GM19467 (cell line): ENCODE data around the gene C5orf22.
A peak's percentile ranks its signal among the peaks of the same experiment; 100 is the strongest.
"Not testable (repeated sequence)": the region's sequence is repeated elsewhere in the genome, so short reads cannot be mapped to it uniquely, and the experiment has no call there.

Source experiments
- ATAC-seq: cut with Tn5 transposase; IDR thresholded peaks from one replicate; pipeline ENCODE4 v1.9.1; 2021; ENCODE audit warnings: mild to moderate bottlenecking, moderate library complexity; ENCODE audit not compliant: unreplicated experiment

The C5orf22 gene

DNA sequence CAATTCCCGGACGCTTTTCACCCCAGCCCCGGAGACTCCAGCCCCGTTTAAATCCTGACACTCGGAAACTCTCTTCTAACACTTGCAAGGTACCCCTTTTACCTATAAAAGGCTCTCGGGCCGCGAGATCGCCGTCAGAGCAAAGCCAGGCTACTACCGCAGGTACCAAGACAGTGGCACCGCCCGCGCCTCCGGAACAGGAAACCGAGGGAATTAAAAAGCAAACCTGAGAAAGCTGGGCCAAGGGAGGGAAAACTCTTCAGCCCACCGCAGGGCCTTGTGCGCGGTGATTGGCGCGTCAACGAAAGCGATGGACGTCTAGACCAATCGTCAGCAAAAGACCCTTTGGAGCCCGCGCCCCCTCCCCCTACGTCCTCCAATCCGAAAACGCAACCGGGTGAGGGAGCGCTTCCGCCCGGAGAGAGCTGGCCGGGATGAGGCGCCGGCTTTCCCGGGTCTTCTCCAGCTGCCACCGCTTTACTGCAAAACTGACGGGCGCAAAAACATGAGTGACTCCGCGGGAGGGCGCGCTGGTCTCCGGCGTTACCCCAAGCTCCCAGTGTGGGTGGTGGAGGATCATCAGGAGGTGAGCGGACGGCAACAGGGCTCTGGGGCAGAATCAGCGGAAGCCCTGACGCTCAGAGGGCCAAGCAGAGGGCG lies at the start of gene C5orf22, which contains the start of gene DROSHA:
Gene C5orf22, plus strand, starts transcription at position 414 of the 660 bp plus-strand sequence. Its CDS starts 92 bp downstream, at position 506.
Gene DROSHA, minus strand, starts transcription at position 206 of the 660 bp plus-strand sequence. CDS start 3,034 bp downstream, outside the sequence.
- peak; percentile 94 for ATAC-seq

GRCh38 chr5:31485376-31486207 lies 46.5 kb upstream of the C5orf22 start:
- ATAC-seq = no peak

DNA sequence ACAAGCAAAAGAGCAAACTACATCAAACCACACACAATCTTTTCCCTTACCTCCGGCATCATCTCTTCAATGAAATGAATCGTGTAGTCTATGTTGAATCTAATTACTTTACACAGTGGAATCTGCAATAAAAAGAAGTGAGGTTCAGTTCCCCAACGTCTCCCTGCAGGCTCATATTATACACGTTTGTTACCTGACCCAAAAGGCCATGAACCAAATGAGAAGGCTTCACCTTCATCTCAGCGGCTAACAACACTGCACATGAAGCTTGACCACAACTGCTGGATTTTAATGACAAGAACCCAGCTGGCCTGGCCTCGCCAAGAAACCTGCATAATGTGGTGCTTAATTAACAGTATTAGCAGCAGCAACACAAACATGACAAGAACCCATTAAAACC lies 45.7 kb upstream of the C5orf22 start:
- ATAC-seq = no peak

DNA sequence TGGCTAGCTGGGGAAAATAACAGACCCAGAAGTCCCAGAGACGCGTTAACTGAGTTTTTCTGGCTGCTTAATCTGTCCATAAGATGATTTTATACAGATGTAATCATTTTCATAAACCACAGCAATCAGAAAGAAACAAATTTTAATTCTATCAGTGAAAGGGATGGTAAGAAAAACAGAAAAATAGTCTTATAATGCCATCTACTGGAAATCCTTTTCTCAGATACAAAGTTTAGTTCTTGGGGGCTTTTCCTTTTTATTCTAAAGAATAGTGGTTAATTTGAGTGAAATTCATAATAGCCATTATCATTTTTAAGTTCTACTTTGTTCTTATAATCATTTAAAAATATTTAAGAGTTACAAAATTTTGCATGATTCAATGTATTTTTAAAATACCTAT lies 44.6 kb upstream of the C5orf22 start:
- no peak for ATAC-seq

DNA sequence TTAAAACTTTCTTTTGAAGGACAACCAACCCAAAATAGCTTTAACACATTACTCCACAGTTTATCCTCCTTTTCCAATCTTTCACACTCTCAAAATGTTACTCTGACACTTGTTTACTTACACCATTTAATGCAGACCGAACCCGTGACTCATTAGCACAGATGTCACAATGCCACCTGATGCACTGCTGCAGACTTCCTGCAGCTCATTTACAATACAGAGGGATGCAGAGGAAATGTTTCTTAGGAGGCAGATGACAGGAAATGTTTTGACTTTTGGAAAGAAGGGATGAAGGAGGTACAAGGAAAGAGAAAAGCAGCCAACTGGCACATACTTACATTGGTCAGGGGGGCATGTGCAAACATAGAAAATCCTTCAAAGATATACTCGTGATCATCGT lies 39.2 kb upstream of the C5orf22 start:
- ATAC-seq = no peak

DNA sequence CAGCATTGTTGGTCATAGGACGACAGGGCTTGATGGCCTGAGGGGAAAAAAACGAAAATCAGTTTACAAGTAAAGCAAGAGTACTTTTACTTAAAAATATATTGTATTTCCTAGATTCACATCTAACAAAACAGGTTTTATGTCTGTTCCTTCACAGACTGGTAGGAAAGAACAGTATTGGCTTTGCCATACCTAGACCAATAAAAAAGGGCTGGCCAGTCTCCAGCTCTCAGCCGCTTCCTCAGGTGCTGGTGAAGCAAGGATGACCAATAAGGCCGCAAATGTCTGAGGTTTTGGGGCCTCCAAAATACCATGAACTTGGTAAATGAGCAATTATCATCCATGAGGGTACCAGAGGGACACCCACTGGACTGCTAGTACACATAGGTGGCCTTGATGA lies 36.8 kb upstream of the C5orf22 start:
- no peak for ATAC-seq

GRCh38 chr5:31496301-31496700 lies 35.8 kb upstream of the C5orf22 start:
- ATAC-seq = no peak

- ATAC-seq = no peak
Measured at GRCh38 chr5:31496891-31497290, 35.2 kb upstream of the C5orf22 start.

- ATAC-seq = no peak
Measured at GRCh38 chr5:31500256-31500655, 31.8 kb upstream of the C5orf22 start.

- no peak for ATAC-seq
Measured at GRCh38 chr5:31502506-31502905, 29.6 kb upstream of the C5orf22 start.

- ATAC-seq = no peak
Measured at GRCh38 chr5:31504529-31504928, 27.6 kb upstream of the C5orf22 start.

- ATAC-seq = no peak
Measured at GRCh38 chr5:31511305-31511704, 20.8 kb upstream of the C5orf22 start.

DNA sequence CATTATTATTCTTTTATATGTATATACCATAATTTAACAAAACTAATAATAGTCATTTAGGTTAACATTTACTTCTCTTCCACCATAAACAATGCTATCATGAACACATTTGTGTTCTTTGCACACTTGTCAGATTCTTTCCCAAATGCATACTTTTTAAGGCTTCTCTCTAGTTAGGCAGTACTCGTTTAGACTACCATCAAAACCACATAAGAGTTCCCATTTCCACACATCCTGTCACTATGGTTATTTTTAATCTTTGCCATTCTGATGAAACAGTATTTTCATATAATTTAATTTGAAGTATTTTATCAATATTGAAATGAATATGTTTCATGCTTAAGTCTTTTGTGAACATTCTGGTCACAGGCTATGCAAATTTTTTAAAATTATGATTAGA lies 15.3 kb upstream of the C5orf22 start:
- ATAC-seq = no peak

DNA sequence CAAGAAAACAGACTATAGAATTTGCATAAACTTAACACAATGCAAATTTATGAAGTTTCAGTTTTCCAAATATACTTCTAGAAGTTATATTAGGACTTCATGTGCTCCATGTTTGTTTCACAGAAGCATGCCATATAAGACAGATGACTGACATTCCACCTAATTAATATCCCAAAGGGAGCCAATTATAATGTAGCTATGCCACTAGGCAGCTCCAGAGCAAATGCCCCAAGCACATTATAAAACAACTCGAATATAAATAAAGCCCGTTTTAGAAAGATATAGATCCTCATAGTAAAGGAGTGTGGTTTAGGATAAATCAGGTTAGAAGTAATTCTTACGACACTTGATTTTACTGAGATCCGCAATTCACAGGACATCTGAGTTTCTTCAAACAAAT lies 9.1 kb upstream of the C5orf22 start:
- no peak for ATAC-seq

GRCh38 chr5:31530541-31531265 lies 1.4 kb upstream of the C5orf22 start:
- no peak for ATAC-seq

DNA sequence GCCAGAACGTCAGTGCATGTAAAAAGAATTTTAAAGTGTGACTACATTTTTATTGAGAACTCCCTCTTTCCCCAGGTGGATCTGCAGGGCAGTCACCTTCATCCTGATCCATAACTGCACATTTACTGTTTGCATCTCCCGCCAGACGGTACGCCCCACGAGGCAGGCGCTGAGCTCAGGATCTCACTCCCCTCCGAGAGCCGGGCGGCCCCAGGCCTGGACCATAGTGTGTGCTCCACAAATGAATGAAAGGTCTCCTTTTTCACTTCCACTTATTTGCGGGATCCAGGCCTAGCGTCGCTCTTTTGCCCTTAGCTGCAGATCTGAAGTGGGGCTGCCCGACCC lies 586 bp upstream of the C5orf22 start:
- peak; percentile 33 for ATAC-seq

DNA sequence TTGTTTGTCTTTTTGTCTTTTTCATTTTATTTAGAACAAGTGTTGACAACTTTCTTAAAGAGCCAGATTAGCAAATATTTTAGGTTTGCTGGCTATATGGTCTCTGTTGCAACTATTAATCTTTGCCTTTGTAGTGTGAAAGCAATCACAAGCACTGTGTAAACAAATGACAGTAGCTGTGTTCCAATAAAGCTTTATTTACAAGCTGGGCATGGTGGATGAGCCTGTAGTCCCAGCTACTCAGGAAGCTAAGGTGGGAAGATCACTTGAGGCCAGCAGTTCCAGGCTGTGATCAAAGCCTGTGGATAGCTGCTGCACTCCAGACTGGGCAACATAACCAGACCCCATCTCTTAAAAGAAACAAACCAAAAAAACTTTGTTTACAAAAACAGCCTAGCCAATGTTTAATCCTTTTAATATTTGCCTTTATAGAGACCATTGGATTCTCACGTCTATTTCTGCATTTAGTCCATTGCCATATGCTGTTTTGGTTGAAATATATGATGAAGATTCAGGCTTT lies 2.5 kb downstream of the C5orf22 start:
- ATAC-seq = no peak

DNA sequence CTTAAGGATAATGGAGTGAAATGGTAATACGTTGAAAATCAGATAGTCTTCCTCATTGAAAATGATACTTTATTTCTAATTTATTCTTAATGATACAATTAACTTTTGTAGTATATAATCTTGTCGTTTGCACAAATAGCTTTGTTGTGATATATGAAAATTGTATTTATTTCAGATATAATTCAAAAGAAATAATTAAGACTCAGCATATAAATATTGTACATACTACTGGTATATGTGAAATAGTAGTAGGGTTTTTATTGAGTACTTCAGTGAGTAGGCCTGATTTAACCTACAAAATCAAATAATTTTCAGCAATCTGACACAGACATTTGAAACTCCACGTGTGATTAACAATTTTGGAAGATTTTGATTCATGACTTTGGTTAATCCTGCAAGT lies 4.8 kb downstream of the C5orf22 start:
- no peak for ATAC-seq

- ATAC-seq = no peak
Measured at GRCh38 chr5:31537349-31537748, 5.2 kb downstream of the C5orf22 start.

- no peak for ATAC-seq
Measured at GRCh38 chr5:31537851-31538250, 5.8 kb downstream of the C5orf22 start.

DNA sequence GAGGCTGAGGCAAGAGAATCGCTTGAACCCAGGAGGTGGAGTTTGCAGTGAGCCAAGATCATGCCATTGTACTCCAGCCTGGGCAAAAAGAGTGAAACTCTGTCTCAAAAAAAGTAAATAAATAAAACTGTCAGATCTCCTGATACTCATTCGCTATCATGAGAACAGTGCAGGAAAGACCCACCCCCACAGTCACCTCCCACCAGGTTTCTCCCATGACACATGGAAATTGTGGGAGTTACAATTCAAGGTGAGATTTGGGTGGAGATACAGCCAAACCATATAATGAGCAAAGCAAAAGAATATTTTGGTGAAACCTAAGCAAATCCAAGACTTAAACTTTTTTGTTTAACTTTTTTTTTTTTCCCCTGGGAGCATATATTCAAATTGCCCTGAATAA lies 17.0 kb downstream of the C5orf22 start:
- not testable (repeated sequence) for ATAC-seq
